ENCODE measurements around the gene CPM.

DNA sequence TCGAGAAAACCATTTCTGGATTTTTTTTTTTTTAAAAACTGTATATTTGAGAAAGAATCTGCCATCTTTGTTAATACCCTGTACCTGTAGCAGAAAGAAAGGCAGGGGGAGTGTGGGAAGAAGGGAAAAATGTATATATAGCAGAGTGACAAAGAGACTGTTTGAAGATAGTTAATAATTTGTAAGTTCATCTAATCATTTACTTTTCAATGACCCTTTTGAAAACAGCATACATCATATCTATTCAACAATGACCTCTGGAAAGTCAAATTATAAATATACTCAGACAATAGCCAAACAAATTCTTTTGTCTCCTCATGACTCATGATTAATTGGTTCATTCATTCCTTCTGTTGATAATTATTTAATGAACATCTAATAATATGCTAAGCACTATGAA is 10.9 kb upstream of the CPM start:
- TF ChIP-seq, protein P1, sequence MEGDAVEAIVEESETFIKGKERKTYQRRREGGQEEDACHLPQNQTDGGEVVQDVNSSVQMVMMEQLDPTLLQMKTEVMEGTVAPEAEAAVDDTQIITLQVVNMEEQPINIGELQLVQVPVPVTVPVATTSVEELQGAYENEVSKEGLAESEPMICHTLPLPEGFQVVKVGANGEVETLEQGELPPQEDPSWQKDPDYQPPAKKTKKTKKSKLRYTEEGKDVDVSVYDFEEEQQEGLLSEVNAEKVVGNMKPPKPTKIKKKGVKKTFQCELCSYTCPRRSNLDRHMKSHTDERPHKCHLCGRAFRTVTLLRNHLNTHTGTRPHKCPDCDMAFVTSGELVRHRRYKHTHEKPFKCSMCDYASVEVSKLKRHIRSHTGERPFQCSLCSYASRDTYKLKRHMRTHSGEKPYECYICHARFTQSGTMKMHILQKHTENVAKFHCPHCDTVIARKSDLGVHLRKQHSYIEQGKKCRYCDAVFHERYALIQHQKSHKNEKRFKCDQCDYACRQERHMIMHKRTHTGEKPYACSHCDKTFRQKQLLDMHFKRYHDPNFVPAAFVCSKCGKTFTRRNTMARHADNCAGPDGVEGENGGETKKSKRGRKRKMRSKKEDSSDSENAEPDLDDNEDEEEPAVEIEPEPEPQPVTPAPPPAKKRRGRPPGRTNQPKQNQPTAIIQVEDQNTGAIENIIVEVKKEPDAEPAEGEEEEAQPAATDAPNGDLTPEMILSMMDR (conservative IDR thresholded peaks at IDR 0.05; ENCODE audit: low read length): no peak
- no peak for TF ChIP-seq EZH2phosphoT487 (IDR thresholded peaks at IDR 0.05; ENCODE audit: borderline replicate concordance)

All from Loucy (cell line).